CD4-positive, alpha-beta T cell treated with Interleukin-12 subunit alpha and Interleukin-12 subunit beta, for 1 hour (primary cell): ENCODE measurements around the gene STK17B.
A peak's percentile ranks its signal among the peaks of the same experiment; 100 is the strongest.

Experiments used
- DNase-seq: peaks from one replicate; pipeline ENCODE4 v3.0.0-alpha.2; 2020

Gene STK17B

GRCh38 chr2:196183528-196184231 lies 12.3 kb upstream of the STK17B start:
- DNase-seq: peak; percentile 49

GRCh38 chr2:196183172-196183473 lies 11.7 kb upstream of the STK17B start:
- no peak for DNase-seq

DNA sequence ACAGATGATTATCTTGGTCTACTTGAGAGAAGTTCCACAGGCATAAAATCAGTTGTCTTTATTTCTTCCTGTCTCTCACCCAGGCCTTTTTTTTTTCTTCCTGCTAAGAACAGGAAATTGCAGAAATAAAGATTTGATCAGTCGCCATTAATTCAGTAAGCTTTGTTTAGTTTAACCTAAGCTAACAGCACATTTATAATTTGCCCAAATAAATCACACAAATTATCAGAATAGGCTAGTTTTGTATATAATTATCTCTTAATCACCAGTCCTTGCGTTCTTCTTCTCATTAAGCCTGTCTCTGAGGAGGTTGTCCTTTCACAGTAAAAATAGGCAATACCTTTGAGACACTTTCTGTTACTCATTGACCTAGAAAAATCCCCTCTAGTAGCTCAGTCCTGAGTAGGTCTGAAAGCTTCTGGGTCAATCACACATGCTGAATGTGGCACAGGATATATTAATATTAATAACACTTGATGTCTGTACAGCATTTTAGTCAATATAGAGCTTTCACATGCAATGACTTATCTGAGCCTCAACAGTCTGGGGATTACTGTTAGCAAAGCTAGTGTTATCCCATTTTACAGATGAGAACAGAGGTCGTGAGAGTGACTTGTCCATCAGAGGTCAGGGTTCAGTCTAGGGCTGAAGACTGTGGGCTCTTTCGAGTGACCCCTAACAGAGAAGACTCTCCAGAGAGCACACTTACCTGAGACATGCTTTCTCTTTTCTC lies 11.2 kb upstream of the STK17B start:
- DNase-seq: peak; percentile 50

- DNase-seq: no peak
These were observed 10.1 kb upstream of the STK17B start for GRCh38 chr2:196181484-196181883.

DNA sequence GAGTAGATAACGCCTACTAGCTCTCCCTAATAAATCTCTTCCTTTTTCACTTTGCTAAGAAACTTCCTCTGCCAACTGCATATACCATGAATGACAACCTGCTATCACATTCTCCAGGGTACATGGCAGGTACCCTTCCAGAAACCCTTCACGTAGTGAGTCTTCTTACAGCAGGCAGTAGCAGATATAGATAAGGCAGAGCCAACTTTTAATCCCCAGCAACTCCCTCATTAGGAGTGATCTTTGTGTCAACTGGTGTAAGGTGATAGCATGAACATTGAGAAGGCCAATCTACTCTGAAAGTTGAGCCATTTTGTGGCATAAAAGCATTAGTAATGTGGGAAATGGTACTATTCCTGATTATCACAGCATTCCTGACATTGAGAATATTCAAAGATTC lies 5.7 kb upstream of the STK17B start:
- DNase-seq: no peak

GRCh38 chr2:196176142-196176738 lies 4.9 kb upstream of the STK17B start:
- DNase-seq: peak; percentile 93

DNA sequence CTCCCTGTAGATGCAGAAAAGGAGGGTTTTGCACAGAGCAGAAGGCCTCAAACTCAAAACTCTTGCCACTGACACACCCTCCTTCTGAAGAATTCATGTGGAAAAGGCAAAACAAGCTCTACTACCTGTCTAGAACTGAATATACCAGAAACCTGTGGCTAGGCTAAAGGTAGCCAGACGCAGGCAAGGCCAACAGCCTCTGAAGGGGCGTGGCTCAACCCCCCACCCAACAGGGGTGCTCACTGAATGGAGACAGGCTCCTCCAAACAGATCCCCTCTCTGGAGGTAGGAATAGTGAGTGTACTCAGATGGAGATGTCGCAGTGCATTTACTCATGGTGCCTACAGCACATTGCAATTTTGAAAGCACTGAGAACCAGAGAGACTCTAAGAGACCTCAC lies 3.0 kb upstream of the STK17B start:
- no peak for DNase-seq

DNA sequence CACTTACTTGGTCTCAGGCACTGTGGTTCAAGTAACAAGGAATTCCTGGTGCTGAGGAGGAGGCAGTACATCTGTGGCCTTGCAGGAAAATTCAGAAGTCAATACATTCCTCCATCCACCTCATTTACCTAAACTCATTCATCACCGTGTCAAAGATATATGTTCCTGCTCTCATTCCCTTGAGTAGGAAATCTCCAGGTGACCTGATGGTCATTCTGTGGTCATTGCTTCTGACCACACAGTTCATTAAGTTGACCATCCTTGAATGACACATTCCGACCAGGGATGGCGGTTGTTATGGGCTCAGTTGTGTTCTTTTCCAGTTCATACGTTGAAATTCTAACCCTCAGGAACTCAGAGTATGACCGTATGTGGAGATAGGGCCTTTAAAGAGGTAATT lies 2.1 kb upstream of the STK17B start:
- DNase-seq: no peak

DNA sequence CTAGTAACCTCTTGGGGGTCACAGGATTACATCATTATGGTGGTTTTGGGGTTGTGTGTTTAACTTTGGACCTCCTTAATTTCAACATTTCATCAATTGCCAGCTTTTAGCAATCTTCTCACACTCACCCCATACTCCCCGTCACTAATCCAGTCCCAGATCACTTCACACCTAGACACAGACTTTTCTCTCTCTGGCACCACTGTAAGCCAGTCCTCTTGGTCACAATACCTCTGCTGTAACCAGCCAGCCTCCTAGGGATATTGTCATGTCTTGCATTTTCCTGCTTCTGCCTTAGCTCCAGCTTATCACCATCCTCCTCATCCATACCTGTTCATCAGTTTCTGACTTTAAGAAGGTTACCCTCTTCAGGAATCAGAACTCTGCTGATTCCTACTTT lies 1.6 kb upstream of the STK17B start:
- no peak for DNase-seq

GRCh38 chr2:196171946-196172345 lies 568 bp upstream of the STK17B start:
- no peak for DNase-seq

DNA sequence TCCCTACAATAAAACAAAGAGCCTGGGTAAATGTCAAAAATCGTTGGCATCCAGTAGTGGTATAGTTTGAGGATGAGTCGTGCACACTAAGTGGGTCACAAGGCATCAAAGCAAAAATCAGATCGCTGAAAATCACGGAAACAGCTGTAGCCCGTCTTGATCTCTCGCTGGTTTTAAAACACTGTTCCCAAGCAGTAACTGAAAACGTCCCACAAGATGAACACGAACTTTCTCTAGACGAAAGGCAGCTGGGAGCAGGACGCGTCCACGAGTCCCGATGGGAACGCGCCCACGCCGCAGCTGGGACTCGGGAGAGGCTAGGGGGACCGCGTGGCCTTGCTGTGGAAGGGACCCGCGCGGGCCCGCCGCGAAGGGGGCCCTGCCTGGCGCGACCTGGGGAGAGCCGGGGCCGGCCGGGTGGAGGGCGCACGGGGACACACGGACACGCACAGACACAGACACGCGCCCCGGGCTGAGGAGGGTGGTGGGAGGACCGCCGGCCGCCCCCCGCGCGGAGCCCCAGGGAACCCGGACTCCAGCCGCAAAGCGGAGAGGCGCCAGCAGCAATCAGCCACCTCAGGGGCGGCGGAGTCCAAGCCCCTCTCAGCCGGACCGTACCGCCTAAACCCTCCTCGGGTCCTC lies 651 bp downstream of the STK17B start:
- peak; percentile 68 for DNase-seq

DNA sequence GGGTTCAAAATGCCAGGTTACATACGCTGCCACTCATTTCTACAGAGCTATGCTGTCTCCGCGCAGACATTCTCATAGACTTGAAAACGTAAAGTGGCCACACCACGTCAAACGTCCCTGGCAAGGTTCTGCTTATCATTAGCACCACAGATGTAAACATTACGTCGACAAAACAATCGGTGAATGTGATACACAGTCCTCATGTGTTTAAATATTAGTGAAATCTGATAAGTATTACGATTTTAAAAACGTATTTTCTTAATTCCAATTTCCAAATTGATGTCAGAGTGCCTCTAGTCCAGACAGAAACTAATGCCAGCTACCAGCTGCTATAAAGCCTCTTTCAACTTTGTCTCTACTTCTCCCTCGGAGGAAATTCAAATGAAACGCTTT lies 1.2 kb downstream of the STK17B start:
- DNase-seq: peak; percentile 76

- no peak for DNase-seq
These were observed 1.9 kb downstream of the STK17B start for GRCh38 chr2:196169516-196169915.

DNA sequence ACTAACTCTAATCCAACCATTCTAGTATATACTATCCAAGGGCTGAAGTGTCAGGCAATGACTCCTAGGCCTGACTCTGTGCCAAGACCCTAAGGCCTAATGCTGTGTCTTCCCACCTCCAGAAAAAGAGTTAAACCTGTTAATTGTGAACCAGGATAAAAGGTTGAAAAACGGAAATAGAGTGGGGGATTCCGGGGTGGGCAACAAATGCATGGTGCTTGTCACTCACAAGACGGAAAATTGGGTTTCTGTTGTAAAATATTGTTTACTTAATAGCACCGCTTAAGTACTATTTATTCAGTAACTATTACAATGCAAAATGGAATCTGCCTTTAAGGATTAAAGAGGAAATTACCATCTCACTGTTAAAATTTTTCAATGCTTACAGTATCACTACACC lies 3.2 kb downstream of the STK17B start:
- DNase-seq: no peak

DNA sequence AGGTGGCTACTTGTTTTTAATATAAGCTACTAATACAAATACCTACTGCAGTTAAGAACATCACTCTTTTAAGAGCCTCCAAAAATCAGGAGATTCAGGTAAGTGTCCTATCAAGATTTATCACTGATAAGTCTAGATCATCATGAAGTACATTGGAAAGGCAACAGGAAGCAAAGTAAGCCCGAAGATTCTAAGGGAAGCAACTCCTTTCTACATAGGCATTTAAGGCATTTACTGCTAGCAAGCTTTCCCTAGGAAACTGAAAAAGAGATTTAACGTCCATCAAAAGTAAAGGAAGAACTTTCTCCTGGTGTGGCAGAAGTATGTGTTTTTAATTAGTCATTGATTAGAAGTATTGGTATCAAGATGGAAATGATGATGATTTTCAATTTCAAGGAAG lies 3.7 kb downstream of the STK17B start:
- no peak for DNase-seq

- DNase-seq: peak; percentile 71
These were observed 4.5 kb downstream of the STK17B start for GRCh38 chr2:196166876-196167275.

DNA sequence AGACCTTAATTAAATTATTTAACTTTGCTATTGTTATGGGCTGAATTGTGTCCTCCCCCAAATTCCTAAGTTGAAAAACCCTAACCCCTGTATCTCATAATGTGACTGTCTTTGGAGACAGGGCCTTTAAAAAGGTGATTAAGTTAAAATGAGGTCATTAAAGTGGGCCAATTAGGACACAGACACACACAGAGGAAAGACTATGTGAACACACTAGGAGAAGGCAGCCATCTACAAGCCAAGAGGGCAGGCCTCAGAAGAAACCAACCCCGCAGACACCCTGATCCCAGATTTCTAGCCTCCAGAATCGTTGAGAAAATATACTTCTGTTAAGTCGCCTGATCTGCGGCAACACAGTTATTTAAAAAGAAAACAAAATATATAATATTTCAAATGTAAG lies 6.4 kb downstream of the STK17B start:
- peak; percentile 56 for DNase-seq

- DNase-seq: peak; percentile 68
These were observed 8.1 kb downstream of the STK17B start for GRCh38 chr2:196163285-196163684.

DNA sequence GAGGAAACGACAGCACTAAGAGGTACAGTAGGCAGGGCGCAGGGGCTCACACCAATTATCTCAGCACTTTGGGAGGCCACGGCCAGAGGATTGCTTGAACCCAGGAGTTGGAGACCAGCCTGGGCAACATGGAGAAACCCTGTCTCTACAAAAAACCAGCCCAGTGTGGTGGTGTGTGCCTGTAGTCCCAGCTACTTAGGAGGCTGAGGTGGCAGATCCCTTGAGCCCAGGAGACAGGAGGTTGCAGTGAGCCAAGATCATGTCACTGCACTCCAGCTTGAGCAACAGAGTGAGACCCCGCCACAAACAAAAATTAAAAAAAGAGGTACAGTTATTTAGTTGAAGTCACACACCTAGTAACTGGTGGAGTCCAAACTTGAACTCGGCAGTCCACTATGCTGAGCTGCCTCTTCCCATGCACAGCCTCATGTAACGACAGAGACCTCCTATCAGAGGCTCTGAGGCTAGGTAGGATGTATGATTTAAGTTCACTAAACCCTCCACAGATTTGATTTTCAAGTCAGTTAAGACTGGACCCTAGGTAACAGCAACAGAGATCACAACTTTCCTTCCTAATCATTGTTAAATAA lies 8.7 kb downstream of the STK17B start:
- DNase-seq: no peak

DNA sequence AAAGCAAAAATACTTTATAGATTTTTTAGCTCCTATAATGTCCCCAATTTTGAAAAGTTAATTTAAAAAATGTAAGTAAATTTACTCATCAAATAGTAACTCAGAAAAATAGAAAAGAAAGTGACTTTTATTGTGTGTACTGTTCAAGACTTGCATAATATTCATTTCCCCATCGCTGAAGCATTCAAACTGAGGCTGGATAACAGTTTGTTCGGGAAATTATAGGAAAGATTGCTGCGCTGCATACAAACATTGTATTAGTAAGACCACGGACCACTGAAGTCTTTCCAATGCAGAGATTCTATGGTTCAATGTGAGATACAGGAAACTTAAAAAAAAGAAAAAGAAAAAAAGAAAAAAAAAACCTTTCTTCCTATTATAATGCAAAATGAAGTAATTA lies 10.4 kb downstream of the STK17B start:
- no peak for DNase-seq

DNA sequence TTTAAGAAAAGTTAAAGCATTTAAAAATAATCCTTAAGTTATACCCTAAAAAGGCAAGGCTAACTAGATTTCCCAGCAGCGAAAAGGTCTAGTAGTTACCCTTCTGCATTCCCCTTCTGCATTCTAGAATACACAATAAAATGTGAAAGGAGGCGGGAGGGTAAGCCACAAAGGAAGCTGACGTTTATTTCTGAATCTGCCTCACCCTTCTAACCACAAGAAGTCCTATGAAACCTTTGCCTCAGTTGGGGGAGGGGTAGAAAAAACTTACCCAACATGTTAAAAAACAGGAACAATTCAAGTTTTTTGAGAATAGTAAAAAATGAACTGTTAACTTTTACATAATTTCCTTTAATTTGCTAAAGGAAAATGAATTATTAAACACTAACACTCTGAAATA lies 11.3 kb downstream of the STK17B start:
- peak; percentile 89 for DNase-seq

DNA sequence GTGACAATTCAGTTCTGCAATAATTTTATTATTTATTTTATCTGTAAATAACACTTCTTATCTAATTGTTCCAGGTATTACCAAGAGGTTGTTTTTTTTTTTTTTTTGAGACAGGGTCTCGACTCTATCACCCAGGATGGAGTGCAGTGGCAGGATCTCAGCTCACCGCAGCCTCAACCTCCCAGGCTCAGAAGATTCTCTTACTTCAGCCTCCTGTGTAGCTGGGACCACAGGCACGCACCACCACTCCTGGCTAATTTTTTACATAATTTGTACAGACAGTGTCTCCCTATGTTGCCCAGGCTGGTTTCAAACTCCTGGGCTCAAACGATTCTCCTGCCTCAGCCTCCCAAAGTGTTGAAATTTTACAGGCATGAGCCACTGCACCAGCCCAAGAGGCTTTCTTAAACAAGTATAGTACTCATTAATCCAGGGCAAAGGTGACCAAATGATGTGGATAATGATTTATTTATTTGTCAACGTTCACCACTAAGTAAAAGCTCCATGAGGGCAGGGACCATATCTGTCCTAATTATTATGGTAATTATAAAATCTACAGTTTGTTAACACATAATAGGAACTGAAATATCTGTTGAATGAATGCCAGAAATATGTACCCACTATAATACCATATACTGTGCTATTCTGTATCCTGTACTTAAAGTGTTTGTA lies 12.0 kb downstream of the STK17B start:
- peak; percentile 54 for DNase-seq

- peak; percentile 52 for DNase-seq
These were observed 15.8 kb downstream of the STK17B start for GRCh38 chr2:196155575-196155974.
